H54 (cell line): ENCODE data around the gene MBNL1.

ENCODE experiments used
- DNase-seq: peaks from one replicate; pipeline ENCODE4 v3.0.0; 2011; ENCODE audit warnings: low spot score, mixed read lengths; ENCODE audit not compliant: insufficient read length
- FAIRE-seq: peaks from 3 replicates; lab custom pipeline; 2011; peaks lifted over from hg19 to GRCh38; lab: Jason Lieb, UNC
- POLR2A ChIP-seq: IDR thresholded peaks from 2 replicates; pipeline ENCODE4 v1.6.1; 2011; ENCODE audit warnings: low read depth, mild to moderate bottlenecking, low read length

Gene MBNL1

DNA sequence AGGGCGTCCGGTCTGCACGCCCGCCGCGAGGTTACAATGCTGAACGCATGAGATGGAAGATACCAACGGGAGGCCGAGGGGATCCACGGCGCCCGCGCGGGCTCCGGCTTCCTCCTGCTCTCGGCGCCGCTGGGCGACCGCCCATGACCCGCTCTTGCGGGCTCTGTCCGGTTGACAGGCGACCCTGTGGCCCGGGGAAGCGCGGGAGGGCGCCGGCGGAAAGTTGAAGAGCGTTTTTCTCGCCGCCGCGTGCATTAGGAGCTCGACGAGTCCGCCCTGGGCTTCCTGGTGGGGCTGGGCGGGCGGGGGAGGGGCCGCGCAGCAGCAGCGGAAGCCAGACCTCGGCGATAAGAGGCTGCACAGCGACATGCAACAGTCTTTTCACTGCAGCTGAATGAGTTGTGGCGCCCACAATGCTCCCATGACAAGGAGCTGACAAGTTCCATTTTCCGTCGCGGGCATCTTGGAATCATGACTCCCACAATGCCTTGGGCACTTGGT lies at the start of gene MBNL1:
MBNL1 (plus strand) TSS at position 375 of the 501 bp plus-strand sequence. CDS start 31,265 bp downstream, outside the sequence.
- FAIRE-seq (no peak), DNase-seq (peak; percentile 30)
- peak; percentile 89 for TF ChIP-seq POLR2A

GRCh38 chr3:152219216-152219615 lies 49.5 kb upstream of the MBNL1 start:
- no peak for FAIRE-seq
- TF ChIP-seq POLR2A, result no peak
- no peak for DNase-seq

- DNase-seq (no peak), FAIRE-seq (no peak)
- no peak for TF ChIP-seq POLR2A
Measured at GRCh38 chr3:152219769-152220255, 48.9 kb upstream of the MBNL1 start.

- TF ChIP-seq POLR2A, result no peak
- FAIRE-seq, result peak; percentile 84
- DNase-seq, result no peak
Measured at GRCh38 chr3:152222327-152222726, 46.4 kb upstream of the MBNL1 start.

- peak; percentile 33 for FAIRE-seq
- no peak for TF ChIP-seq POLR2A
- no peak for DNase-seq
Measured at GRCh38 chr3:152225201-152225600, 43.5 kb upstream of the MBNL1 start.

- no peak for TF ChIP-seq POLR2A
- FAIRE-seq (no peak), DNase-seq (no peak)
Measured at GRCh38 chr3:152226176-152226575, 42.6 kb upstream of the MBNL1 start.

GRCh38 chr3:152227027-152227426 lies 41.7 kb upstream of the MBNL1 start:
- DNase-seq (no peak), FAIRE-seq (peak; percentile 11)
- no peak for TF ChIP-seq POLR2A

- DNase-seq, result no peak
- FAIRE-seq, result no peak
- TF ChIP-seq POLR2A, result no peak
Measured at GRCh38 chr3:152229692-152230091, 39.0 kb upstream of the MBNL1 start.

DNA sequence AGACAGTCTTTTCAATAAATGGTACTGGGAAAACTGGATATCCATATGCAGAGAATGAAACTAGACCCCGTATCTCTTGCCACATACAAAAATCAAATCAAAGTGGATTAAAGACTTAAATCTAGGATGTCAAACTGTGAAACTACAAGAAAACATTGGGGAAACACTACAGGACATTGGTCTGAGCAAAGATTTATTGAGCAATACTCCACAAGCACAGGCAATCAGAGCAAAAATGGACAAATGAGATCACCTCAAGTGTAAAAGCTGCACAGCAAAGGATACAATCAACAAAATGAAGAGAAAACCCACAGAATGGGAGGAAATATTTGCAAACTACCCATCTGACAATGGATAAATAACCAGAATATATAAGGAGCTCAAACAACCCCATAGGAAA lies 38.4 kb upstream of the MBNL1 start:
- TF ChIP-seq POLR2A, result no peak
- FAIRE-seq, result no peak
- no peak for DNase-seq

- no peak for FAIRE-seq
- no peak for TF ChIP-seq POLR2A
- no peak for DNase-seq
Measured at GRCh38 chr3:152232001-152232400, 36.7 kb upstream of the MBNL1 start.

DNA sequence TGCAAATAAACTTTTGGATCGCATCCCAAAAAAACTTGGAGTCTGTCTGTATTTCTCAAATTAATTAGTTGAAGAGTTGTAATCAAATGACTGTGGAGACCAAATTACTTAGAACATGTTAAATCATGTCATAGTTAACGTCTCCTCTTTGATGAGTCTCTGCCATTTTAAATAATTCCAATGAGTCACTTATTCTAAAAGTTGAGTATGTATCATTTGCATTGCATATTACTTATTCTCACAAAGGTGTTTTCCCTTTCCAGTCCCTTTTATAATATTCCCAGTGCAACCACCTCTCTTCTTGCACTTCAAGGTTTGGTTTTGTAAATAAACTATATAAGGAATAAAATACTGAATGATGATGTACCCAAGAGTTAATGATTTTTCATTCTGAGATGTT lies 36.0 kb upstream of the MBNL1 start:
- FAIRE-seq (no peak), DNase-seq (no peak)
- no peak for TF ChIP-seq POLR2A

DNA sequence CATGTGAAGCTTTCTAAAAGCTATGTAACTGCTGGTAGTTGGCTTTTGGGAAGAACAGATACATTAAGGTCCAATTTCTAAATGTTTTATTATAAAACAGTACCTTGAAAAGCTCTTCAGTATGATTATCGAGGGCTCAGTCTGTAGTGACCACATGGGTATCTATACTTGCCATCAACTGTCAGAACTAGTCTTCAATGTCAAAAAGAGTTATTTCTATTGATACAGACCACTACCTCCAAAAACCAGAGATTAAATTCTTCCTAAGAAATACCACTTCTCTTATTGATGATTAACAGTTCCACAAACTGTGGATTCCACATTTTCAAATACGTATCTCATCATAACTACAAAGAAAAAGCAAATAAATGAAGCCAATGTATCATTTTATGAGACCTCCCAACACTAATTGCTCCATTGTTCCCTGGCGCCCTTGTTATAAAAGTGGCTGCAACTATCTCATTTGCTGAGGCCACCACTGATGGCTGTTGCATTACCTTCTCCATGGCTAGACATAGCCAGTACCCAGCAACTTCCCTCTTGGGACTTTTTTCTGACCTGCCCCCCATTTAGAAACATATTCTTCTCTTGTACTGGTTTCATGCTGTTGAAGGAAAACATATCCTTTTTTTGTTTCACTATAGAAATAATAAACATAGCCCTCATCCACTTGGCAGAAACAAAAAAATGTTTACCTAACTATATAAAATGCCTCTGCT lies 33.9 kb upstream of the MBNL1 start:
- TF ChIP-seq POLR2A, result no peak
- no peak for DNase-seq
- no peak for FAIRE-seq

DNA sequence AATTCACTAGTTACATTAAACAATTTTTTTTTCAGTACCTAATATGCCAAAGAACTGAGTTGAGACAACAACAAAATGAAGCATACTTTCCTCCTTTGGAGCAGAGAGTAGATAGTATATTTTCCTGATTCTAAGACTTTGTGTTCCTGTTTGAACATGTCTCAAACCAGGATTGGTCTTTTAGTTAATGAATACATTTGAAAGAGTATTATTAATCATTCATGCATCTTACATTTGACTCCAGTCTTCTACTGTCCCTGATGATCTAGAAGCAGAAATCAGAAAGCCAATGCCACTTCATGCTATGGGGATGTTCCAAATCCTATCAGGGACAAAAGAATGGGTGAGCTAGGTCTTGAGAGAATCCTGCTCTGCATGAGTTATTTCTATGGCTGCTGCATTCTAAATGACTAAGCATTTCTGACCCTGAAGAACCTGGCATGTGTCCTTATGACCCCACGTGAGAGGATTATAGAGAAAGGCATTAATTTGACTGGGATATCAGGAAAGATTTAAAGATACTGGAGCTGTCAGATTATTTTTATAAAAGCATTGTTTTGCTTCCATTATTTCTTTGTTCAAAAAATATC lies 32.9 kb upstream of the MBNL1 start:
- FAIRE-seq (peak; percentile 93), DNase-seq (no peak)
- no peak for TF ChIP-seq POLR2A

GRCh38 chr3:152236716-152237115 lies 32.0 kb upstream of the MBNL1 start:
- FAIRE-seq (peak; percentile 43), DNase-seq (no peak)
- TF ChIP-seq POLR2A, result no peak
